Keratinocyte (primary cell): ENCODE data around the gene ARID5B. TPM values are rescaled to one million over a fixed set of nuclear protein-coding genes. Genes with fewer than 3 reads are reported as not detected.

Experiments used
- DNase-seq: peaks from one replicate; pipeline ENCODE4 v3.0.0-alpha.2; 2011; ENCODE audit warnings: low read depth, missing footprints, low spot score
- FAIRE-seq: peaks from 2 replicates; lab custom pipeline; 2011; peaks lifted over from hg19 to GRCh38; lab: Jason Lieb, UNC
- H2AFZ ChIP-seq: 2 replicates; pipeline ENCODE4 v1.6.0; 2012; ENCODE audit warnings: low read length, control low read depth, inconsistent platforms; ENCODE audit not compliant: control insufficient read depth
- H3K27ac ChIP-seq: 2 replicates; pipeline ENCODE4 v1.5.1; 2011; ENCODE audit warnings: low read length; ENCODE audit not compliant: control insufficient read depth, insufficient read depth
- H3K27me3 ChIP-seq: 3 replicates; pipeline ENCODE4 v1.6.0; 2011; ENCODE audit warnings: low read length; ENCODE audit not compliant: control insufficient read depth, insufficient read depth; ENCODE audit errors: extremely low read depth
- H3K36me3 ChIP-seq, 2 experiments: 2 replicates in 1 of 2; 3 replicates in 1 of 2; pipeline ENCODE4 v1.5.1; 2011; ENCODE audit warnings: low read length in 2 of 2, mild to moderate bottlenecking in 1 of 2; ENCODE audit not compliant: control insufficient read depth in 2 of 2, insufficient read depth in 2 of 2; ENCODE audit errors: extremely low read depth in 1 of 2
- H3K4me1 ChIP-seq: 3 replicates; pipeline ENCODE4 v1.5.1; 2011; ENCODE audit warnings: low read length; ENCODE audit not compliant: control insufficient read depth, insufficient read depth; ENCODE audit errors: extremely low read depth
- H3K4me2 ChIP-seq: 3 replicates; pipeline ENCODE4 v1.6.0; 2011; ENCODE audit warnings: low read depth, low read length; ENCODE audit not compliant: control insufficient read depth, insufficient read depth; ENCODE audit errors: extremely low read depth
- H3K4me3 ChIP-seq, 3 experiments: fragments of 200-600 bp in 1 of 3; sonication (generic) in 1 of 3; 2 replicates in 2 of 3; 3 replicates in 1 of 3; pipeline ENCODE4 v1.5.1; 2011 to 2016; ENCODE audit warnings: low read length in 3 of 3, mild to moderate bottlenecking in 3 of 3, control low read depth in 2 of 3, inconsistent platforms in 1 of 3, low read depth in 1 of 3, mixed read lengths in 1 of 3, mixed run types in 1 of 3, moderate library complexity in 1 of 3; ENCODE audit not compliant: control insufficient read depth in 2 of 3, insufficient read depth in 2 of 3; ENCODE audit errors: extremely low read depth in 1 of 3
- H3K79me2 ChIP-seq: 2 replicates; pipeline ENCODE4 v1.6.0; 2012; ENCODE audit warnings: low read length; ENCODE audit not compliant: control insufficient read depth, insufficient read depth
- H3K9ac ChIP-seq: 3 replicates; pipeline ENCODE4 v1.6.0; 2011; ENCODE audit warnings: low read length; ENCODE audit not compliant: control insufficient read depth, insufficient read depth; ENCODE audit errors: extremely low read depth
- H3K9me1 ChIP-seq: 3 replicates; pipeline ENCODE4 v1.6.0; 2011; ENCODE audit warnings: low read length; ENCODE audit not compliant: control insufficient read depth, insufficient read depth; ENCODE audit errors: extremely low read depth
- H3K9me3 ChIP-seq: 2 replicates; pipeline ENCODE4 v1.5.1; 2012; ENCODE audit warnings: low read depth, low read length; ENCODE audit not compliant: control insufficient read depth
- H4K20me1 ChIP-seq: 3 replicates; pipeline ENCODE4 v1.6.0; 2011; ENCODE audit warnings: low read length; ENCODE audit not compliant: control insufficient read depth, insufficient read depth; ENCODE audit errors: extremely low read depth
- EZH2 ChIP-seq: IDR thresholded peaks from one replicate; pipeline ENCODE4 v1.6.1; 2012; ENCODE audit warnings: inconsistent platforms, mild to moderate bottlenecking, low read length, moderate library complexity
- dilution Hi-C: fragments of 300-500 bp; cut with MboI; formaldehyde crosslinking; loops from one replicate; pipeline ENCODE4 v1.7.0; 2020; ENCODE audit warnings: low sequenced_read_pairs; ENCODE audit not compliant: extremely low pct_ligation_motif_present
- polyA plus RNA-seq, 5 experiments: library from polyadenylated mRNA; depleted of rRNA in 3 of 5; stranded (reverse) in 3 of 5; stranded (forward) in 1 of 5; unstranded in 1 of 5; fragments of >200 nt; gene quantifications; 1 replicate in 1 of 5; 2 replicates in 3 of 5; 3 replicates in 1 of 5; pipeline versions ENCODE4 v1.2.1 to v1.2.3, GENCODE V29; 2011 to 2012; ENCODE audit warnings: missing spikeins in 2 of 5, low read depth in 1 of 5, low replicate concordance in 1 of 5
- TF ChIP-seq, protein P1 (sequence below), 3 experiments: IDR thresholded peaks in 1 of 3; conservative IDR thresholded peaks in 1 of 3; optimal IDR thresholded peaks in 1 of 3; 2 replicates in 2 of 3; 3 replicates in 1 of 3; pipeline versions ENCODE3 to v1.5.1; 2011; ENCODE audit warnings: low read length in 3 of 3, mild to moderate bottlenecking in 3 of 3, moderate library complexity in 2 of 3, control low read depth in 1 of 3, inconsistent platforms in 1 of 3; ENCODE audit not compliant: insufficient read depth in 2 of 3; ENCODE audit errors: extremely low read depth in 1 of 3

Gene ARID5B
- polyA plus RNA-seq, 1 donor (not counting 4 experiments of a cell fraction or from before 2014, with no cell fraction given) = 7.0 TPM

GRCh38 chr10:62047228-62047892, 145.9 kb downstream of the ARID5B start:
- peak overlapping the region; percentile 93 for H3K27ac ChIP-seq

DNA sequence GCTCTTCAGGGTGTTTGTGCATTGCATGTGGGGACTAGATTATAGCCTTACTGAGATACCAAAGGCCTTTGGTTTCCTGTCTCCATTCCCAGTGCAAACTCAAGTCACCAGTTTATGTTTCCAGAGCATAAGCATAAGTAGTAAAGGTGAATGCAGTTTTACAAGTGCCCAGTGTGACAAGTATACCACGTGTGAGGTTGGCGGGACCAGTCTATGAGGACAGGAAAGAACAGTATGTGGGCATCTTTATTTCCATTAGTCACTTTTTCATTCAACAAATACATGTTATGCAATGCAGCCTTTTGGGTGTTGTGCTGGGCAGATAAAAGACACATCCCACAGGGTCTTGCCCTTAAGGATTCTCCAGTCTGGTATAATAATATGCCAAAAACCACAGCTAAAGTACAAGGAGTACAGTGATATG, 146.5 kb downstream of the ARID5B start:
- TF ChIP-seq, protein P1, sequence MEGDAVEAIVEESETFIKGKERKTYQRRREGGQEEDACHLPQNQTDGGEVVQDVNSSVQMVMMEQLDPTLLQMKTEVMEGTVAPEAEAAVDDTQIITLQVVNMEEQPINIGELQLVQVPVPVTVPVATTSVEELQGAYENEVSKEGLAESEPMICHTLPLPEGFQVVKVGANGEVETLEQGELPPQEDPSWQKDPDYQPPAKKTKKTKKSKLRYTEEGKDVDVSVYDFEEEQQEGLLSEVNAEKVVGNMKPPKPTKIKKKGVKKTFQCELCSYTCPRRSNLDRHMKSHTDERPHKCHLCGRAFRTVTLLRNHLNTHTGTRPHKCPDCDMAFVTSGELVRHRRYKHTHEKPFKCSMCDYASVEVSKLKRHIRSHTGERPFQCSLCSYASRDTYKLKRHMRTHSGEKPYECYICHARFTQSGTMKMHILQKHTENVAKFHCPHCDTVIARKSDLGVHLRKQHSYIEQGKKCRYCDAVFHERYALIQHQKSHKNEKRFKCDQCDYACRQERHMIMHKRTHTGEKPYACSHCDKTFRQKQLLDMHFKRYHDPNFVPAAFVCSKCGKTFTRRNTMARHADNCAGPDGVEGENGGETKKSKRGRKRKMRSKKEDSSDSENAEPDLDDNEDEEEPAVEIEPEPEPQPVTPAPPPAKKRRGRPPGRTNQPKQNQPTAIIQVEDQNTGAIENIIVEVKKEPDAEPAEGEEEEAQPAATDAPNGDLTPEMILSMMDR (optimal IDR thresholded peaks at IDR 0.05 in 1 of 3, IDR thresholded peaks at IDR 0.05 in 1 of 3, conservative IDR thresholded peaks at IDR 0.05 in 1 of 3; ENCODE audit: extremely low read depth in 1 of 3, insufficient read depth in 2 of 3, low read length in 3 of 3) = no peak
- no peak for TF ChIP-seq EZH2
- Histone ChIP-seq H3K4me1 (peaks cover 83% of the 10 kb centered on the region), H3K4me2 (peak overlapping the region; percentile 96), H2AFZ (no peak overlapping the region), H3K27me3 (no peaks in the 10 kb centered on the region), H3K27ac (peak overlapping the region; percentile 93), H3K79me2 (peaks cover 16% of the 10 kb centered on the region), H4K20me1 (no peaks in the 10 kb centered on the region), H3K9me3 (no peaks in the 10 kb centered on the region), H3K36me3 (peaks cover 5 to 10% of the 10 kb centered on the region in 2 experiments), H3K9ac (peak overlapping the region; percentile 89), H3K4me3 (no peak overlapping the region), H3K9me1 (no peaks in the 10 kb centered on the region)
- dilution Hi-C loops = no loop called here
- FAIRE-seq = peak; percentile 36
- DNase-seq = no peak

More at GRCh38 chr10:62047228-62047892, 145.9 kb downstream of the ARID5B start:
- Histone ChIP-seq H3K4me2 (peak overlapping the region; percentile 96), H3K79me2 (peaks cover 17% of the 10 kb centered on the region), H3K4me3 (no peak overlapping the region), H2AFZ (no peak overlapping the region), H3K9ac (no peak overlapping the region), H3K9me3 (no peaks in the 10 kb centered on the region), H4K20me1 (no peaks in the 10 kb centered on the region), H3K27me3 (no peaks in the 10 kb centered on the region), H3K36me3 (peaks cover 3 to 4% of the 10 kb centered on the region in 2 experiments), H3K9me1 (no peaks in the 10 kb centered on the region), H3K4me1 (peaks cover 86% of the 10 kb centered on the region)
- dilution Hi-C loops = no loop called here
- DNase-seq = no peak
- FAIRE-seq = no peak
- TF ChIP-seq, protein P1 (optimal IDR thresholded peaks at IDR 0.05 in 1 of 3, IDR thresholded peaks at IDR 0.05 in 1 of 3, conservative IDR thresholded peaks at IDR 0.05 in 1 of 3; ENCODE audit: extremely low read depth in 1 of 3, insufficient read depth in 2 of 3, low read length in 3 of 3) = no peak
- no peak for TF ChIP-seq EZH2
